ENCODE data around the gene XKR7. TPM values are rescaled to one million over a fixed set of nuclear protein-coding genes. Genes with fewer than 3 reads are reported as not detected.

The XKR7 gene
- total RNA-seq, 4 donors from 2014 or later, result not detected

- TF ChIP-seq CTCF (IDR thresholded peaks at IDR 0.05; ENCODE audit: low read depth), result no peak
These were observed 70.0 kb downstream of the XKR7 start for GRCh38 chr20:32037929-32038328.

- TF ChIP-seq CTCF (IDR thresholded peaks at IDR 0.05; ENCODE audit: low read depth), result no peak
These were observed 72.4 kb downstream of the XKR7 start for GRCh38 chr20:32040142-32040953.

GRCh38 chr20:32045999-32046398 is 78.0 kb downstream of the XKR7 start:
- TF ChIP-seq CTCF (IDR thresholded peaks at IDR 0.05; ENCODE audit: low read depth), result no peak

GRCh38 chr20:32050324-32050841 is 82.4 kb downstream of the XKR7 start:
- no peak for TF ChIP-seq CTCF (IDR thresholded peaks at IDR 0.05; ENCODE audit: low read depth)

GRCh38 chr20:32050851-32051556 is 83.1 kb downstream of the XKR7 start:
- TF ChIP-seq CTCF (IDR thresholded peaks at IDR 0.05; ENCODE audit: low read depth), result no peak

GRCh38 chr20:32051720-32052089 is 83.8 kb downstream of the XKR7 start:
- no peak for TF ChIP-seq CTCF (IDR thresholded peaks at IDR 0.05; ENCODE audit: low read depth)

GRCh38 chr20:32052090-32052777 is 84.3 kb downstream of the XKR7 start, which contains the start of gene HCK:
Gene HCK (plus strand): TSS chr20:32052242.
- no peak for TF ChIP-seq CTCF (IDR thresholded peaks at IDR 0.05; ENCODE audit: low read depth)
